ENCODE results near the gene INPP1. TPM values are rescaled to one million over a fixed set of nuclear protein-coding genes. Genes with fewer than 3 reads are reported as not detected.
A peak's percentile ranks its signal among the peaks of the same experiment; 100 is the strongest.

Gene INPP1
- polyA plus RNA-seq, 1 donor (not counting 4 experiments of a cell fraction or from before 2014, with no cell fraction given): 6.3 TPM

GRCh38 chr2:190402986-190403603, 59.7 kb downstream of the INPP1 start:
- Histone ChIP-seq H3K27me3 (ENCODE audit: control insufficient read depth, extremely low read depth, insufficient read depth, low read length) (no peaks in the 10 kb centered on the region), H3K9me1 (ENCODE audit: control insufficient read depth, extremely low read depth, insufficient read depth, low read length) (no peaks in the 10 kb centered on the region)
- dilution Hi-C loops (cut with MboI; ENCODE audit: extremely low pct_ligation_motif_present, low sequenced_read_pairs): no loop called here

DNA sequence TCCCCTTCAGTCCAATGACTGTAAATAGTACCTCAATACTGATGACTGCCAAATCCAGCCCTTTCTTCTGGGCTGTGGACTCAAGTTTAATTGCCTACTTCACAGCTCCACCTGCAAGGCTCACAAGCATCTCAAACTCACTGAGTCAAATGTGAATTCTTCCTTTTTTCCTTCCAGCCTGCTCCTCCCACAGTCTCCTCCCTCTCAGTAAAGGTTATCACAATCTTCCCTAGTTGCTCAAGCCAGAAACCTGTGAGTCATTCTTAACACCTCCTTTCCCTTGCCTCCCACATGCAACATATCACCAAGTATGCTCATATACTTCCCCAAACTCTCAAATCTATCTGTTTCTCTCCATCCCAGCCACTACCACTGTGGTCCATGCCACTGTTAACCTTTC, 61.1 kb downstream of the INPP1 start:
- no peaks in the 10 kb centered on the region for H3K9me1 ChIP-seq (ENCODE audit: control insufficient read depth, extremely low read depth, insufficient read depth, low read length)
- no peak overlapping the region for H3K4me2 ChIP-seq (ENCODE audit: control insufficient read depth, extremely low read depth, insufficient read depth, low read depth, low read length)
- H4K20me1 ChIP-seq (ENCODE audit: control insufficient read depth, extremely low read depth, insufficient read depth, low read length): no peaks in the 10 kb centered on the region
- dilution Hi-C loops (cut with MboI; ENCODE audit: extremely low pct_ligation_motif_present, low sequenced_read_pairs): no loop called here
- H2AFZ ChIP-seq (ENCODE audit: control insufficient read depth, low read length): no peak overlapping the region
- no peak overlapping the region for H3K9ac ChIP-seq (ENCODE audit: control insufficient read depth, extremely low read depth, insufficient read depth, low read length)
- peaks cover 16% of the 10 kb centered on the region for H3K4me1 ChIP-seq (ENCODE audit: control insufficient read depth, extremely low read depth, insufficient read depth, low read length)
- no peak overlapping the region for H3K4me3 ChIP-seq (ENCODE audit: control insufficient read depth in 2 of 3, extremely low read depth in 1 of 3, insufficient read depth in 2 of 3, low read depth in 1 of 3, low read length in 3 of 3)
- no peaks in the 10 kb centered on the region for H3K9me3 ChIP-seq (ENCODE audit: control insufficient read depth, low read depth, low read length)
- TF ChIP-seq CTCF (optimal IDR thresholded peaks at IDR 0.05 in 1 of 3, IDR thresholded peaks at IDR 0.05 in 1 of 3, conservative IDR thresholded peaks at IDR 0.05 in 1 of 3; ENCODE audit: extremely low read depth in 1 of 3, insufficient read depth in 2 of 3, low read length in 3 of 3) (no peak), EZH2 (IDR thresholded peaks at IDR 0.05; ENCODE audit: low read length) (no peak)
- H3K79me2 ChIP-seq (ENCODE audit: control insufficient read depth, insufficient read depth, low read length): no peaks in the 10 kb centered on the region
- H3K27me3 ChIP-seq (ENCODE audit: control insufficient read depth, extremely low read depth, insufficient read depth, low read length): no peaks in the 10 kb centered on the region
- no peaks in the 10 kb centered on the region for H3K36me3 ChIP-seq (ENCODE audit: control insufficient read depth in 2 of 2, extremely low read depth in 1 of 2, insufficient read depth in 2 of 2, low read length in 2 of 2)
- no peak overlapping the region for H3K27ac ChIP-seq (ENCODE audit: control insufficient read depth, insufficient read depth, low read length)
- FAIRE-seq (peak; percentile 74), DNase-seq (ENCODE audit: low read depth, low spot score) (peak; percentile 15)

More at GRCh38 chr2:190402986-190403603, 59.7 kb downstream of the INPP1 start:
- no peak for TF ChIP-seq CTCF (optimal IDR thresholded peaks at IDR 0.05 in 1 of 3, IDR thresholded peaks at IDR 0.05 in 1 of 3, conservative IDR thresholded peaks at IDR 0.05 in 1 of 3; ENCODE audit: extremely low read depth in 1 of 3, insufficient read depth in 2 of 3, low read length in 3 of 3)
- TF ChIP-seq EZH2 (IDR thresholded peaks at IDR 0.05; ENCODE audit: low read length): no peak
- Histone ChIP-seq H4K20me1 (ENCODE audit: control insufficient read depth, extremely low read depth, insufficient read depth, low read length) (no peaks in the 10 kb centered on the region), H3K9ac (ENCODE audit: control insufficient read depth, extremely low read depth, insufficient read depth, low read length) (no peak overlapping the region), H3K4me1 (ENCODE audit: control insufficient read depth, extremely low read depth, insufficient read depth, low read length) (peaks cover 12% of the 10 kb centered on the region), H3K79me2 (ENCODE audit: control insufficient read depth, insufficient read depth, low read length) (no peaks in the 10 kb centered on the region), H3K9me3 (ENCODE audit: control insufficient read depth, low read depth, low read length) (no peaks in the 10 kb centered on the region), H3K27ac (ENCODE audit: control insufficient read depth, insufficient read depth, low read length) (no peak overlapping the region), H3K36me3 (ENCODE audit: control insufficient read depth in 2 of 2, extremely low read depth in 1 of 2, insufficient read depth in 2 of 2, low read length in 2 of 2) (no peaks in the 10 kb centered on the region), H2AFZ (ENCODE audit: control insufficient read depth, low read length) (no peak overlapping the region), H3K4me3 (ENCODE audit: control insufficient read depth in 2 of 3, extremely low read depth in 1 of 3, insufficient read depth in 2 of 3, low read depth in 1 of 3, low read length in 3 of 3) (no peak overlapping the region), H3K4me2 (ENCODE audit: control insufficient read depth, extremely low read depth, insufficient read depth, low read depth, low read length) (no peak overlapping the region)
- no peak for FAIRE-seq
- DNase-seq (ENCODE audit: low read depth, low spot score): no peak
